GM12865 (cell line): ENCODE results near the gene RASSF5.

ENCODE experiments used
- DNase-seq: peaks from one replicate; pipeline ENCODE4 v3.0.0; 2010; ENCODE audit warnings: low read depth
- H3K4me3 ChIP-seq: 2 replicates; pipeline ENCODE4 v1.5.1; 2011; ENCODE audit warnings: mild to moderate bottlenecking, low read depth, low read length, control low read depth
- TF ChIP-seq, protein P1 (sequence below): IDR thresholded peaks from 2 replicates; pipeline ENCODE4 v1.5.1; 2011; ENCODE audit warnings: low read length, control low read depth, low read depth, inconsistent platforms; ENCODE audit not compliant: insufficient read depth; ENCODE audit errors: missing control alignments

Gene RASSF5

DNA sequence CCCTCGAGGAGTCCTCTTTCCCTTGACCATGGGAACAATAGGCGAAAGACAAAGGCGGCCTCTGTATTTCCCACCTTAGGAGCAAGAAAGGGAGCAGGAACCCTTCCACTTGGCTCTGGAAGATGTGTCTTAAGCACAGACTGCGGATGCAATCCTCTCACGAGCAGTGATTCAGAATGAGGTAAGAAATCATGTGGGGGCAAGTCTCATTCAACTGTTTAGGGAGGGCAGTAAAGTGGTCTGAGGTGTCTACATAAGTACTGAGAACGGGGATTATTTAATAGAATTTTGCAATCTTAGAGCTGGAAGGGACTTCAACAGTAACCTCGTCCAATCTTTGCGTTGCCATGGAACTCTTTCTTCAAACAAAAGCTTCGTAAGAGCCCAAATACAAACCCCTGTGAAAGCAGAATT is 126.4 kb downstream of the RASSF5 start:
- no peak for DNase-seq
- no peak overlapping the region for H3K4me3 ChIP-seq
- TF ChIP-seq, protein P1, sequence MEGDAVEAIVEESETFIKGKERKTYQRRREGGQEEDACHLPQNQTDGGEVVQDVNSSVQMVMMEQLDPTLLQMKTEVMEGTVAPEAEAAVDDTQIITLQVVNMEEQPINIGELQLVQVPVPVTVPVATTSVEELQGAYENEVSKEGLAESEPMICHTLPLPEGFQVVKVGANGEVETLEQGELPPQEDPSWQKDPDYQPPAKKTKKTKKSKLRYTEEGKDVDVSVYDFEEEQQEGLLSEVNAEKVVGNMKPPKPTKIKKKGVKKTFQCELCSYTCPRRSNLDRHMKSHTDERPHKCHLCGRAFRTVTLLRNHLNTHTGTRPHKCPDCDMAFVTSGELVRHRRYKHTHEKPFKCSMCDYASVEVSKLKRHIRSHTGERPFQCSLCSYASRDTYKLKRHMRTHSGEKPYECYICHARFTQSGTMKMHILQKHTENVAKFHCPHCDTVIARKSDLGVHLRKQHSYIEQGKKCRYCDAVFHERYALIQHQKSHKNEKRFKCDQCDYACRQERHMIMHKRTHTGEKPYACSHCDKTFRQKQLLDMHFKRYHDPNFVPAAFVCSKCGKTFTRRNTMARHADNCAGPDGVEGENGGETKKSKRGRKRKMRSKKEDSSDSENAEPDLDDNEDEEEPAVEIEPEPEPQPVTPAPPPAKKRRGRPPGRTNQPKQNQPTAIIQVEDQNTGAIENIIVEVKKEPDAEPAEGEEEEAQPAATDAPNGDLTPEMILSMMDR = no peak

DNA sequence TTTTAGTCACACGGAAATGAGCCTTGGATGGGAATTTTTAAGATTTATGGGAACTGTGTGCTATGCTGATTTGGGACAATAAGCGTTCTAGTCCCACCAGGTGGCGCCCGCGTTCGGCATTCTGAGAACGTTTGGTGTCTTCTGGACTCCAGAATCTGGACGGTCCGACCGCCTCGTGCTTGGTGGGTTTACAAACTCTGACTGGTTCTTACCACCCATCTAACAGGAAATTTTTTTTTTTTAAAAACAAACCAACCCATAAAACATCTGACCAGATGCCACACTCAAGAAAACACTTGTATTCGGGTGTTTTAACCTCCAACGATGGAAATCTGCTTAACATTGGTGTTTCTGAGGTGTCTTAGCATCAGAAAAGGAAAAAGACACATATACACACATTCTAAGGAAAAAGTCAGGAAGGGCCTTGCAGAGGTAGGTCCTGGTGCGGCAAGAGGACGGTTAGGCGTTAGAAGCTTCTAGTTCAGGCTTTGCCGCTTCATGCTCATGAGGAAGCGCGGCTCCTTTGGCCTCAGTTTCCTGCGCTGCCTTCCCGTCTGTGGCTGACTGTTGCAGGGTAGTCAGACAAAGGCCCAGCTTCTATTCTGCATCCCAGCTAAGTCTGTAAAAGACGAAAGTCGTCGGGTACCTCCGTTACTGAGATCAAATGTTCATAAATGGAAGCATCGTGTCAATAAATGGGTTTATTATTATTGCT is 127.2 kb downstream of the RASSF5 start:
- TF ChIP-seq, protein P1 = peak; percentile 76
- peak; percentile 87 for DNase-seq
- peak overlapping the region; percentile 80 for H3K4me3 ChIP-seq

DNA sequence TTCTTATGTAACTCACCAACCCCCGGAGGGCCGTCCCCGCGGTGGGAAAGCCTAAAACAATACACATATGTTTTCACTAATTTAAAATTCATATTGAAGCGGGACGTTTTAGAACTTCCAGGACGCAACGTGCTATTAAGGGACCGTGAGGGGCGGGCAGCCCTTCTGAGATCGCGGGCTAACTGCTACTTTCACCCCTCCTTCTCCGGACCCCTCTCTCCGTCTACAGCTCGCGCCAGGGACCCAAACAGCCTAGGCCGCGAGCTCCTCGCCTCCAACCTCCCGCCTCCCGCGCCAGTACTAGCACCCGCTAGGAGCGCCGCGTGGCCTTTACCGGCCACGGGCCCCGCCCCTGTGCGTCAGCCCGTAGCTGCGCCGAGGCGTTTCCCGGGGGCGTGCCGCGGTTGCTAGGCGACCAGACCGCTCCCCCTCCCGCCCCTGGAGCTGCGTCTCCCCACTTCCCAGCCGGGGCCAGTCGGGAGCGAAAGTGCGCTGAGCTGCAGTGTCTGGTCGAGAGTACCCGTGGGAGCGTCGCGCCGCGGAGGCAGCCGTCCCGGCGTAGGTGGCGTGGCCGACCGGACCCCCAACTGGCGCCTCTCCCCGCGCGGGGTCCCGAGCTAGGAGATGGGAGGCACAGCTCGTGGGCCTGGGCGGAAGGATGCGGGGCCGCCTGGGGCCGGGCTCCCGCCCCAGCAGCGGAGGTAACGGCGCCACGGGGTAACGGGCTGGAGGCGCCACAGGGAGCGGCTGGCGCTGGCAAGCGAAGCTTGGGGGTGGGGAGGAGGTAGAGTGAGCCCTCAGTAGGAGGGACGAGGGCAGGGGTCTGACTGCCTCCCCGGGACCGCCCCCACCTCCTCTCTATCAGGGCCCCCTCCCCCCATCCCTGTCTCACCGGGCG is 128.0 kb downstream of the RASSF5 start, which contains the start of gene DYRK3:
Gene DYRK3, plus strand, starts transcription at position 457 of the 898 bp plus-strand sequence. Its CDS starts 168 bp downstream, at position 625.
- TF ChIP-seq, protein P1 = no peak
- DNase-seq = peak; percentile 95

DNA sequence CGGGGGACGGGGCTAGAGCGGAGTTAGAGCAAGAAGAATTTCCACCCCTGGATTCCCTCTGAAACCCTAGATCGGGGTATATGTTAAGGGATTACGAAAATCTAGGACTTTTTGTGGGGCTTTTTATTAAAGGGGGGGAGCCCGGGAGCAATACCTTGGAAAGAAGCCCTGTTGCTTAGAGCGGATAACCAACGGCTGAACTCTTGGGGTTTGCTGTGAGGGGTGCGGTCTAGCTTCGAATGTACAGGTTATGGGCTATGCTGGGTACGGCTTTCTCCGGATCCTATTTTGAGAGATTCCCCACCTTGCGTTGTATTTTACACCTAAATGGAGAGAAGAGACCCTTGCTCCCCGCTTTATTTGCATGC is 128.6 kb downstream of the RASSF5 start:
- TF ChIP-seq, protein P1 = no peak
- peak overlapping the region; percentile 80 for H3K4me3 ChIP-seq
- DNase-seq = peak; percentile 10

More for the DNA sequence above, 128.0 kb downstream of the RASSF5 start, which contains the start of gene DYRK3:
- H3K4me3 ChIP-seq = peak within 1 kb of the TSS; percentile 80

DNA sequence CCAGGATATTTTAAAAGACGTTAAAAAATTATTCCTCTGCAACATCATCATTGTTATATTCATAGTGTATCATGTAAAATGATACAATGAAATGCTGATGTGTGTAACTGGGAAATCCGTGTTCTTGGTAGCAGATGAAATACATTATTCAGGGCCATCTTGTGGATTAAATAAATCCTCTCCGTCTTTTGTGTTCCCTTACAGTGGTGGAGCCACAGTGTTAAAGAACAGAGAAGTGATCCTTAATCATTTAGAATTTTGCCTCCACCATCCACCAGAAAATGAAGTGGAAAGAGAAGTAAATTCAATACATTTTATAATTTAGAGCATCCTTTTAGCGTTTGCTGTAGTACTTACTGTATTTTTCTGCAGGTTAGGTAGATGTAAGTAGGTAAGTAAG is 129.3 kb downstream of the RASSF5 start:
- TF ChIP-seq, protein P1 = no peak
- H3K4me3 ChIP-seq = 0 out of 2 replicates have a peak overlapping the region, but pooled peaks have one; percentile 6
- DNase-seq = no peak

DNA sequence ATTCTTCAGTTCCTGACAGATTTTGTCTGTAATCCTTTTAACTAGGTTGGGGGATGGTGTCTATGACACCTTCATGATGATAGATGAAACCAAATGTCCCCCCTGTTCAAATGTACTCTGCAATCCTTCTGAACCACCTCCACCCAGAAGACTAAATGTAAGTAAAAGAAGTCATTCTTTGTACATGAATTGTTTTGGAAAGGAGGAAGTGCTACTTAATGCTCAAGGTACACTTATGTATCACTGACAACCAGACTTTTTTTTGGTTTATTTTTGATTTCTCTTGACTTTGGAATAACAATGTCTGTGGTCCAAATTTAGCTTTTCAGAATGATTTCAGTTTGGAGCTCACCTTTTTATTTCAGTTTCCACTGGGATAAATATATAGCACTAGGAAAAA is 130.3 kb downstream of the RASSF5 start:
- TF ChIP-seq, protein P1 = no peak
- DNase-seq = no peak
- no peak overlapping the region for H3K4me3 ChIP-seq
